Measurements from ENCODE around the gene ERC1.
A peak's percentile ranks its signal among the peaks of the same experiment; 100 is the strongest.
"Not testable (repeated sequence)": the region's sequence is repeated elsewhere in the genome, so short reads cannot be mapped to it uniquely, and the experiment has no call there.

The ERC1 gene

DNA sequence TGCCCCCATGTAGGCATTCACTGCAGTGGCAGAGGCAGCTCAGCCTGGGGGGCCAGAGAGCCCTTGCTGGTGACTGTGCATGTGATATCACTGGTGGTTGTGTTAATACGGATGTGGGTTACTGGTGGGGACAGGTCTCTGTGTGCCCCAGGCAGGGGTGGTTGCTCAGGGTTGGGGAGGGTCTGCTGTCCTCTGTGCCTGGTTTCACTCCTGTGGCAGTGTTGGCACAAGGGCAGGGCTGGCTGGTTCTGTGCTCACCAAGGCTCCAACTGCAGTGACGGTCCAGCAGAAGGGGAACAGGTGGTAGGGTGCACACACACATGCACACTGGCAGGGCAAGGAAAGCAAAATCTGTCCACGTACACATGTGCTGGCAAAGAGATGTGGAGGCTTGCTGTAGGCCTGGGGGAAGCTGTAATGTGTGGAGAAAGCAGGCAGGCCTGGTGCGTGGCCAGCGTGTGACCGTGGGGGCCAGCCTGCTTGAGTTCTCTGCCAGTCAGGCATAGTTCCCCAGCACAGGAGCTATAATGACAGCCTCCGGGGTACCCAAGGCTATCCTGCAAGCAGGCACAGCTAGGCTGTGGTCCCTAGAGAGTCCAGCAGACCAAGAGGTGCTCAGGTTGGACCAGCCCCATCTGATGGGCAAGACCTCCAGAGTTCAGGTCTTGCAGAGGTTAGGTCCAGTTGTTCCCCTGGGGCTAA lies 348.7 kb downstream of the ERC1 start:
- TF ChIP-seq POLR2A (IDR thresholded peaks at IDR 0.05; ENCODE audit: low read length), result no peak
- no peak for TF ChIP-seq GATA1 (IDR thresholded peaks at IDR 0.05; ENCODE audit: low read depth, low read length)
- DNase-seq, result no peak

- not testable (repeated sequence) for DNase-seq
These were observed 350.2 kb downstream of the ERC1 start for GRCh38 chr12:1341270-1341669.

- TF ChIP-seq POLR2A (IDR thresholded peaks at IDR 0.05; ENCODE audit: low read length), result no peak
These were observed 352.4 kb downstream of the ERC1 start for GRCh38 chr12:1343422-1343821.

DNA sequence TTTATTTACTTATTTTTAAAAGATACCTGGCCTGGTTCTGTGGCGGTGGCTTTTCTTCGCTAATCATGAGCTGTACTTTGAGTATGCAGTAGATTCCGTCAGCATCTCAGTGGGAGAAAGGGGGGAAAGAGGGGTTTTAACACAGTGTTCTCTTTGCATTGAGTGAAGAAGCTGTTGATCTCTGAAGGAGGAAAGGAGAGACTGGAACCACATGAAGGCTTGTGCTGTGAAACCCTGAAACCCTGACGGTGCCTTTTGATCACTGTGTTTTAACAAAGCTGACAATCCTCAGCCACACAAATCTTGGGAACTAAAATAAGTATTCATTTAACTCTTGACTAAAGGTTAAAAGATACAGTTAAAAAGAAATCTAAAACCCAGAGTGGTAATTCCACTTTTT lies 353.2 kb downstream of the ERC1 start:
- TF ChIP-seq GATA1 (IDR thresholded peaks at IDR 0.05; ENCODE audit: low read depth, low read length) (no peak), POLR2A (IDR thresholded peaks at IDR 0.05; ENCODE audit: low read length) (no peak)
- DNase-seq, result no peak

More at GRCh38 chr12:1343422-1343821, 352.4 kb downstream of the ERC1 start:
- peak; percentile 27 to 32 for DNase-seq

DNA sequence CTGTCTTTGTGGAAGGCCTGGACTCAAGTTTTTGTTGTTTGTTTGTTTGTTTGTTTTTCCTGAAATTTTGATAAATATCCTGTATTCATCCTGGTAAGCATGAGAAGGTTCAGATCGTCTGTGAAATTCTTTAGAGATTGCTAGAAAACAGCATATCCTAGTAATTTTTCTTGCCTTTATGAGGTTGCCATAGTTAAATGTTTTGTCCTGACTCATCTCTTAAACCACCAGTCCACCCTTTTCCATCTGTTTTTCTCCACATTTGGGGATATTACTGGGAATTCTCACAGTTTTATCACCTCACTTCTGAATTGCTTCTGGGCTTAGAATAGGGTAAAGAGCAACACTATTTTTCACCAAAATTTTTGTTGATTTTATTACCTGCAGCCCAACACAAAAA lies 355.1 kb downstream of the ERC1 start:
- TF ChIP-seq POLR2A (IDR thresholded peaks at IDR 0.05; ENCODE audit: low read length) (no peak), GATA1 (IDR thresholded peaks at IDR 0.05; ENCODE audit: low read depth, low read length) (no peak)
- no peak for DNase-seq

GRCh38 chr12:1347294-1347693 lies 356.3 kb downstream of the ERC1 start:
- TF ChIP-seq POLR2A (IDR thresholded peaks at IDR 0.05; ENCODE audit: low read length) (no peak), GATA1 (IDR thresholded peaks at IDR 0.05; ENCODE audit: low read depth, low read length) (no peak)
- no peak for DNase-seq

GRCh38 chr12:1348606-1349005 lies 357.6 kb downstream of the ERC1 start:
- TF ChIP-seq GATA1 (IDR thresholded peaks at IDR 0.05; ENCODE audit: low read depth, low read length), result no peak
- TF ChIP-seq POLR2A (IDR thresholded peaks at IDR 0.05; ENCODE audit: low read length), result no peak
- DNase-seq, result no peak

GRCh38 chr12:1350055-1350933 lies 359.3 kb downstream of the ERC1 start:
- DNase-seq, result no peak
- no peak for TF ChIP-seq POLR2A (IDR thresholded peaks at IDR 0.05; ENCODE audit: low read length)
- TF ChIP-seq GATA1 (IDR thresholded peaks at IDR 0.05; ENCODE audit: low read depth, low read length), result no peak

DNA sequence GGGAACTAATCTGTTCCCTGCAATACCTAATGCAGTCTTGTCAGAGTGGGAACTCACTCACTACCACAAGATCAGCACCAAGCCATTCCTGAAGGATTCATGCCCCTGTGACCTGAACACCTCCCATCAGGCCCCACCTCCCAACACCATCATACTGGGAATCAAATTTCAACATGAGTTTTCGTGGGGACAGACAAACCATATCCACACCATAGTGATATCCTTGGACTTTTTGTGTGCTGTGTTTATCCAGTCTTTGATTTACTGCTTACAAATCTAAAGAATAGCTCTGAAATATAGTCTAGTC lies 359.9 kb downstream of the ERC1 start:
- TF ChIP-seq GATA1 (IDR thresholded peaks at IDR 0.05; ENCODE audit: low read depth, low read length) (no peak), POLR2A (IDR thresholded peaks at IDR 0.05; ENCODE audit: low read length) (no peak)
- DNase-seq, result no peak

DNA sequence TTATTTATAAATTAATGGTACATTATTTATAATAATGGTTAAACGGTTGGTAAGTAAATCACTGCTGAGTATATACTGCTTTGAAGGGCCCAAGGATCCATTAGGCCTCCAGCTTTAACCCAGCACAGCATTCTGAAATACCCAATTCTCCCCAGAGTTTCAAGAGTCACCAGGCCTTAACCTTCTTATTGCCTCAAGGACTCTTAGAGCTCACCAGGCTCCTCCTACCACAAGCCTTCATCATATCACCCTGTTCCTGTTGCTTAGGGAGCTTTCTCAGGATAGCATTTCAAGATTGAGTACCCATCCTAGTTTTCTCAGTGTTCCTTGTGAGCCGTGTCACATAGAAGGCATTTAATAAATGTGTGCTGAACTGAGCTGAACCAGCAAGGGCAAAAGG lies 360.9 kb downstream of the ERC1 start:
- TF ChIP-seq GATA1 (IDR thresholded peaks at IDR 0.05; ENCODE audit: low read depth, low read length) (no peak), POLR2A (IDR thresholded peaks at IDR 0.05; ENCODE audit: low read length) (no peak)

DNA sequence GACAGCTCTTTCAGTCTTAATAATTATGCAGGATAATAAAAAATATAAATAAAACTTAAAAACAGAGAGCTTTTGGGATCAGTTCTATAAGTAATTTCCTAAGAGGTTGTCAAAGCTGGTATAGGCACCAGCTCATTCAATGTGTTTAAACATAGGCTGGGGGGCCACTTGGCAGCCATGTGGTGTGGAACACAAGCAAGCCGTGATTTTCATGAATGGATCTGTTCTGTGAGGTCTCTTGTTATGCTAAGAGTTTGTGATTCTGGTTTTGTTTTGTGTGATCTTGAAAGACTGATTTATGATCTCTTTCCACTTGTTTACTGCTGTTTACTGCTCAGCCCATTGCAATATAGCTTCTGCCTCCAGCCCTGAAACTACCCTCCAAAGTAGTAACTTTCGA lies 362.4 kb downstream of the ERC1 start:
- TF ChIP-seq POLR2A (IDR thresholded peaks at IDR 0.05; ENCODE audit: low read length) (no peak), GATA1 (IDR thresholded peaks at IDR 0.05; ENCODE audit: low read depth, low read length) (no peak)
- DNase-seq, result no peak

More for the DNA sequence above, 360.9 kb downstream of the ERC1 start:
- DNase-seq, result no peak

DNA sequence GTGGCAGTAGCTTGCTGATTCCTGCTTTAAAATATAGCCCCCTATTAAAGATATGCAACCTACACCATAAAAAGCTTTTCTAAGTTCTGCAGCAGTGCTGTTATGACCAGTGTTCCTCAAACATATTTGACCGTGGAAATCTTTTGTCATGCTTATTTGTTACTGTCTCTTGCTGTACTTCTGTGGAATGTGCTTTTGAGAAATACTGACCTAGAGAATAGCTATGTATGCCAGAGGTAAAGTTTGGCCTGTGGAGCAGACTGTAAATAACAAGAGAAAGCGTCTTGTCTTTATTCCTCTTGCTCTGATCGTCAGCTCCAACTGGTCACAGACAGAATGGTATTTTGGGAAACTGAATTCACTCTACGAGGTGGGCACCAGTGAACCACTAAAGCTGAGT lies 364.4 kb downstream of the ERC1 start:
- DNase-seq, result no peak
- TF ChIP-seq POLR2A (IDR thresholded peaks at IDR 0.05; ENCODE audit: low read length) (no peak), GATA1 (IDR thresholded peaks at IDR 0.05; ENCODE audit: low read depth, low read length) (no peak)

DNA sequence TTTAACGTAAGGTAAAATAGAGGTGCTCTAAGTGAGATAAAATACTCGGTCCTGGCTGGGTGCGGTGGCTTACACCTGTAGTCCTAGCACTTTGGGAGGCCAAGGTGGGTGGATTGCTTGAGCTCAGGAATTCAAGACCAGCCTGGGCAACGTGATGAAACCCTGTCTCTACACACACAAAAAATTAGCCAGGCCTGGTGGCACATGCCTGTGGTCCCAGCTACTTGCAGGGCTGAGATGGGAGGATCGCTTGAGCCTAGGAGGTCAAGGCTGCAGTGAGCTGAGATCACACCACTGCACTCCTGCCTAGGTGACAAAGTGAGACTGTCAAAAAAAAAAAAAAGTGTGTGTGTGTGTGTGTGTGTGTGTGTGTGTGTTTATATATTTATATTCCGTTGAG lies 364.8 kb downstream of the ERC1 start:
- not testable (repeated sequence) for DNase-seq

GRCh38 chr12:1356285-1356684 lies 365.3 kb downstream of the ERC1 start:
- no peak for DNase-seq
- TF ChIP-seq POLR2A (IDR thresholded peaks at IDR 0.05; ENCODE audit: low read length) (no peak), GATA1 (IDR thresholded peaks at IDR 0.05; ENCODE audit: low read depth, low read length) (no peak)

DNA sequence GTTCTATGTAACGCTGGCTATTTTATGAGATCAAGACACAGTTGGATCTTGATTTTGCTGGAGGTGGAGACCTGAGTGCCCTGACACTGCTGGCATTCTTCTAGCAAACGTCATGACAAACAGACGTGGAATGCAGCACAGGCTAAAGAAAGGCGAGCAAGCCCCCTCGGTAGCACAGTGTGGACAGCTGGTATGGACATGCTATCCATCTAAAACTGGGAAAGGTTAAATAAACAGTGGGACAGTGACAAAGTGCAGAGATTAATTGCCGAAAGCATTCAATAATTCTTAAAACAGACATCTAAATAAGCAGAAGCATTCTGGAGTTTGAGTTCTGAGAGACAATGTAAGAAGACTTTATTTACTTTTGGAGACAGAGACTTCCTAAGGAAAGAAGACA lies 366.1 kb downstream of the ERC1 start:
- no peak for TF ChIP-seq POLR2A (IDR thresholded peaks at IDR 0.05; ENCODE audit: low read length)
- no peak for TF ChIP-seq GATA1 (IDR thresholded peaks at IDR 0.05; ENCODE audit: low read depth, low read length)
- DNase-seq, result no peak
